ENCODE data around the gene PCDHB1.

DNA sequence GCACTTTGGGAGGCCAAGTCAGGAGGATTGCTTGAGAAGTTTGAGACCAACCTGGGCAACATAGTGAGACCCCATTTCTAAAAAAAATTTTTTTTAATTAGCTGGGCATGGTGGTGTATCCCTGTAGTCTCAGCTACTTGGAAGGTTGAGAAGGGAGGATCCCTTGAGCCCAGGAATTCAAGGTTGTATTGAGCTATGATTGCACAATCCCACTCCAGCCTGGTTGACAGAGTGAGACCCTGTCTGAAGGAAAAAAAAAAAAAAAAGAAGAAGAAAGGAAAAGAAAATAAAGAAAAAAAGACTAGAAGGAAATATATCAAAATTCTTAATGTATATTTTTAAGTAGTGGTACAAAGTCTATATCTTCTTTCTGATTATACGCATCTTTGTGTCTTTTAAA, 28.8 kb upstream of the PCDHB1 start:
- TF ChIP-seq, protein P1, sequence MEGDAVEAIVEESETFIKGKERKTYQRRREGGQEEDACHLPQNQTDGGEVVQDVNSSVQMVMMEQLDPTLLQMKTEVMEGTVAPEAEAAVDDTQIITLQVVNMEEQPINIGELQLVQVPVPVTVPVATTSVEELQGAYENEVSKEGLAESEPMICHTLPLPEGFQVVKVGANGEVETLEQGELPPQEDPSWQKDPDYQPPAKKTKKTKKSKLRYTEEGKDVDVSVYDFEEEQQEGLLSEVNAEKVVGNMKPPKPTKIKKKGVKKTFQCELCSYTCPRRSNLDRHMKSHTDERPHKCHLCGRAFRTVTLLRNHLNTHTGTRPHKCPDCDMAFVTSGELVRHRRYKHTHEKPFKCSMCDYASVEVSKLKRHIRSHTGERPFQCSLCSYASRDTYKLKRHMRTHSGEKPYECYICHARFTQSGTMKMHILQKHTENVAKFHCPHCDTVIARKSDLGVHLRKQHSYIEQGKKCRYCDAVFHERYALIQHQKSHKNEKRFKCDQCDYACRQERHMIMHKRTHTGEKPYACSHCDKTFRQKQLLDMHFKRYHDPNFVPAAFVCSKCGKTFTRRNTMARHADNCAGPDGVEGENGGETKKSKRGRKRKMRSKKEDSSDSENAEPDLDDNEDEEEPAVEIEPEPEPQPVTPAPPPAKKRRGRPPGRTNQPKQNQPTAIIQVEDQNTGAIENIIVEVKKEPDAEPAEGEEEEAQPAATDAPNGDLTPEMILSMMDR (conservative IDR thresholded peaks at IDR 0.05; ENCODE audit: low read length) = no peak
- TF ChIP-seq EZH2phosphoT487 (IDR thresholded peaks at IDR 0.05; ENCODE audit: borderline replicate concordance) = no peak

Measured in Loucy (cell line).